IMR-90 (cell line): ENCODE results near the gene RAX2.

ENCODE experiments used
- FOS ChIP-seq: fragments of 150-350 bp; IDR thresholded peaks from 2 replicates; pipeline ENCODE4 v1.6.1; 2016; ENCODE audit warnings: low read depth, low read length
- MXI1 ChIP-seq: IDR thresholded peaks from 2 replicates; pipeline ENCODE4 v1.6.1; 2012; ENCODE audit warnings: low read depth, mild to moderate bottlenecking, low read length, moderate library complexity, borderline replicate concordance
- POLR2A ChIP-seq: IDR thresholded peaks from 2 replicates; pipeline ENCODE4 v1.6.1; 2012; ENCODE audit warnings: mild to moderate bottlenecking, low read depth, low read length
- RCOR1 ChIP-seq: IDR thresholded peaks from 2 replicates; pipeline ENCODE4 v1.6.1; 2012; ENCODE audit warnings: mild to moderate bottlenecking, low read length, improper control_type of control experiment; ENCODE audit not compliant: insufficient replicate concordance
- TF ChIP-seq, protein P1 (sequence below): conservative IDR thresholded peaks from 2 replicates; pipeline ENCODE4 v1.5.1; 2012; ENCODE audit warnings: mild to moderate bottlenecking, low read depth, low read length, improper control_type of control experiment

DNA sequence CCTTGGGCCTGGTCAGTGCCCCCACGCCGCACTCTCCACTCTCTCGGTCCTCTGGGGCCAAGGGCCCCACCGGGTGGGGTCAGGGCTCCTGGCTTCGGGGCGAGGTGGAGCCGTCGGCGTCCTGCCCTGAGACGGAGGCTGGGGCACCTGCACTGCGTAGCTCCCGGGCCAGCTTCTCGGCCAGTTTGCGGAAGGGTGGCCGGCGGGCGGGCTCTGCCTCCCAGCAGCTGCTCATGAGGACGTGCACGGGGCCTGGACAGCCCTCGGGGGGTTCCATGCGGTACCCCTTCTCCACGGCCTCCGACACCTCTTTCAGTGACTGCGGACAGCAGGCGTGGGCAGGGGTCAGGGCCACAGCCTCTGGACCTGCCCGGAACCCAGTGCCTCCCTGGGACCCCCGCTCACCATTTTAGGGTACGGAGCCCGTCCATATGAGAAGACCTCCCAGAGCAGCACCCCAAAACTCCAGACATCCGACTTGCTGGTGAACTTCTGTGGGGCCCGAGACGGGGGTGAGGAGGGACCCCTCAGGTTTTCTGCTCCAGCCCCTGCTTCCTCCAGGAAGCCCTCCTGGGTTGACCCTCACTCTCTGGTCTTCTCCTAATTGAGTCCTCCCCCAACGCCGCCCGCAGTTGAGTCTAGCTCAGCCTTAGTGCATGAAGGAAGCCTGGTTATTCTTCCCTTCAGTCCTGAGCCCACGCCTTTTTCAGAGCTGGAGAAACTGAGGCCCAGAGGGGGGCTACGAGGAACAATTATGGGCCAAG lies 6.3 kb upstream of the RAX2 start:
- TF ChIP-seq RCOR1 (no peak), FOS (no peak), POLR2A (no peak), MXI1 (no peak)
- TF ChIP-seq, protein P1, sequence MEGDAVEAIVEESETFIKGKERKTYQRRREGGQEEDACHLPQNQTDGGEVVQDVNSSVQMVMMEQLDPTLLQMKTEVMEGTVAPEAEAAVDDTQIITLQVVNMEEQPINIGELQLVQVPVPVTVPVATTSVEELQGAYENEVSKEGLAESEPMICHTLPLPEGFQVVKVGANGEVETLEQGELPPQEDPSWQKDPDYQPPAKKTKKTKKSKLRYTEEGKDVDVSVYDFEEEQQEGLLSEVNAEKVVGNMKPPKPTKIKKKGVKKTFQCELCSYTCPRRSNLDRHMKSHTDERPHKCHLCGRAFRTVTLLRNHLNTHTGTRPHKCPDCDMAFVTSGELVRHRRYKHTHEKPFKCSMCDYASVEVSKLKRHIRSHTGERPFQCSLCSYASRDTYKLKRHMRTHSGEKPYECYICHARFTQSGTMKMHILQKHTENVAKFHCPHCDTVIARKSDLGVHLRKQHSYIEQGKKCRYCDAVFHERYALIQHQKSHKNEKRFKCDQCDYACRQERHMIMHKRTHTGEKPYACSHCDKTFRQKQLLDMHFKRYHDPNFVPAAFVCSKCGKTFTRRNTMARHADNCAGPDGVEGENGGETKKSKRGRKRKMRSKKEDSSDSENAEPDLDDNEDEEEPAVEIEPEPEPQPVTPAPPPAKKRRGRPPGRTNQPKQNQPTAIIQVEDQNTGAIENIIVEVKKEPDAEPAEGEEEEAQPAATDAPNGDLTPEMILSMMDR: no peak
